ENCODE data around the gene ITCH. TPM values are rescaled to one million over a fixed set of nuclear protein-coding genes. Genes with fewer than 3 reads are reported as not detected.

The ITCH gene
- total RNA-seq, 1 experiment from 2014 or later = 78.8 TPM

GRCh38 chr20:34389206-34389953 is 26.3 kb downstream of the ITCH start:
- ChIA-PET RAD21 (ENCODE audit: low non-redundant PET in 1 of 2, low total read pairs in 2 of 2, uncharacterized antibody in 2 of 2, unreplicated experiment in 2 of 2) (no interaction called here), CTCF (interaction anchor here (1.5 kb wide), 1 partner anchor 77 kb away, joined by 8 read pairs; no protein-coding TSS in a partner anchor), POLR2A (interaction anchor here (1.7 kb wide), 1 partner anchor 27 kb away, joined by 9 read pairs; the partner anchor contains the start of gene ITCH)
- Histone ChIP-seq H3K4me2 (ENCODE audit: low read length) (peak overlapping the region; percentile 84), H3K9me3 (ENCODE audit: control insufficient read depth in 1 of 2, insufficient read depth in 1 of 2, low read depth in 1 of 2, low read length in 2 of 2) (no peaks in the 10 kb centered on the region), H2AFZ (ENCODE audit: low read depth, low read length, poor library complexity, severe bottlenecking) (no peak overlapping the region), H4K20me1 (ENCODE audit: insufficient read depth) (peaks cover 10% of the 10 kb centered on the region; the same call in 1 of the 2 replicates), H3K36me3 (ENCODE audit: control insufficient read depth in 1 of 2, insufficient read depth in 2 of 2, low read length in 2 of 2) (peaks cover 2 to 18% of the 10 kb centered on the region in 2 experiments; a peak in 1 of 4 replicates), H3K27ac (ENCODE audit: low read depth, low read length) (peak overlapping the region; percentile 83), H3K9me2 (ENCODE audit: insufficient read depth) (no peaks in the 10 kb centered on the region), H3K79me2 (ENCODE audit: insufficient read depth, low read length) (peaks cover 96% of the 10 kb centered on the region), H3K9ac (ENCODE audit: low read length) (peak overlapping the region; percentile 5; the same call in 1 of the 2 replicates), H3K4me1 (ENCODE audit: control insufficient read depth in 1 of 2, insufficient read depth in 2 of 2, low read length in 2 of 2) (peaks cover 65 to 84% of the 10 kb centered on the region in 2 experiments), H3K4me3 (replicated peaks in 1 of 2; ENCODE audit: low read depth in 1 of 2, low read length in 2 of 2) (no peak overlapping the region), H3K27me3 (ENCODE audit: insufficient read depth, low read length) (no peaks in the 10 kb centered on the region)
- intact Hi-C loops (cut with micrococcal nuclease) = no loop called here
- no TSS peak for BruUV-seq (replicated peaks)
- ATAC-seq (no peak; the same call in 1 of the 2 replicates), DNase-seq (ENCODE audit: low read depth, low spot score) (no peak)
- TF ChIP-seq CTCF (IDR thresholded peaks at IDR 0.05 in 2 of 3, conservative IDR thresholded peaks at IDR 0.05 in 1 of 3; ENCODE audit: borderline replicate concordance in 1 of 3, insufficient read depth in 1 of 3, low read depth in 2 of 3, low read length in 2 of 3) = no peak
- no peak for TF ChIP-seq POLR2AphosphoS5 (IDR thresholded peaks at IDR 0.05; ENCODE audit: low read depth, low read length)
- TF ChIP-seq SIN3A (IDR thresholded peaks at IDR 0.05; ENCODE audit: low read depth) = no peak
- TF ChIP-seq SRF (IDR thresholded peaks at IDR 0.05; ENCODE audit: low read depth) = no peak
- TF ChIP-seq ZBTB33 (IDR thresholded peaks at IDR 0.05; ENCODE audit: extremely low read depth, insufficient replicate concordance, low read length) = no peak
- TF ChIP-seq JUND (IDR thresholded peaks at IDR 0.05) = no peak
- TF ChIP-seq POLR2A (IDR thresholded peaks at IDR 0.05; ENCODE audit: borderline replicate concordance, extremely low read depth, insufficient read depth, insufficient read length) = no peak
- TF ChIP-seq ATF3 (IDR thresholded peaks at IDR 0.05) = no peak
- no peak for TF ChIP-seq CEBPB (IDR thresholded peaks at IDR 0.05; ENCODE audit: low read depth)
- TF ChIP-seq EZH2phosphoT487 (IDR thresholded peaks at IDR 0.05; ENCODE audit: borderline replicate concordance) = no peak
- no peak for TF ChIP-seq SP1 (IDR thresholded peaks at IDR 0.05; ENCODE audit: low read depth)
- TF ChIP-seq REST (IDR thresholded peaks at IDR 0.05; ENCODE audit: low read depth) = no peak
